ENCODE results near the gene TCF7L2. TPM values are rescaled to one million over a fixed set of nuclear protein-coding genes. Genes with fewer than 3 reads are reported as not detected.

TCF7L2 gene
- polyA plus RNA-seq, 3 donors, result 47.8 to 51.4 (median 49.2) TPM

DNA sequence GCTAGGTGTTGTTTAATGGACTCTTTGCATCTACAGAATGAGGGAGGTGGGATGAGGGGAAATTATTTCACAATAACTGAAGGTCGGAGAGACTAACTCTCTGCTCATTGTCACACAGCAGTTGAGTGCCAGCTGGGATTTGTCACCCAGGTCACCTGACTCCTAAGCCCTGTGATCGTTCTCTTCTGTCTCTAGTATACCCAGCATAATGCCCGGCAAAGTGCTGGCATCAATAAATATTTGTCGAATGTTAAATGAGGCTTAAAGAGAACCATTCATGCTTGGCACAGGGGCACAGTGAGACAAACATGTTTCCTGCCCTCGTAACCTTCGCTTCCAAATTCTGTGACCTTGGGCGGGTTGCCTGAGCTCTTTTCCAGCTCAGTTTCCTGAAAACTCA is 70.8 kb downstream of the TCF7L2 start:
- DNase-seq, result no peak

DNA sequence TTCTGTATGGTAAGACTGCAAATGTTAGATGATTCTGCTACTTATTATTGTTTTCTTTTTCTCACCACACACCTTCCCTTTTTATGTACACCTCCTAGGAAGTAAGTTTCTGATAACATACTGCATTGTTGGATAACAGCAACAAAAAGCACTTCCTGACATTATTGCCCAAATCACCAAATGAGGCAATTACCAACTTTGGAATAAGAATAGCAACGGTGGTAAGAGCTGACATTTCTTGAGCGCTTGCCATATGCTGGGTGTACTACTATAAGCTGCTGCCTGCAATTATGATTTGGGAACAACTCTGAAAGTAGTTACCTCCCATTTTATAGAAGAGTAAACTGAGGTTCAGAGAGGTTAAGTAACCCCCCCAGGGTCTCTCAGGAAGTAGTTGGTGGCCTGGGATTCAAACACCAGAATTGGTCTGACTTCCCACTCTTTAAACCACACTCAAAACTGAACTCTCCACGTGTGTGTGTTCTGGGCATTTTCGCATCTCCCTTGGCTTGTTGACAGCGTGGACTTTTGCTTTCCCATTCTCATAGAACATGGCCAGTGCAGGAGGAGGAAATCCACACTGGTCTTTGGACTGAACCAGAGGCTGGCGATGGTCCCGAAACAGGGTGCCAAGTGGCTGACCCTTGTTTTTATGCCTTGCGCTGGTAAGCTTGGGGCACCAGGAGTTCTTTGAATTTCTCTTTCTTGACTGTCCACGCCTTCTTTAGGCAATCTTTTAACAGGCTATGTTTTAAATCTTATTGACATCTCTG is 71.4 kb downstream of the TCF7L2 start:
- DNase-seq, result no peak

DNA sequence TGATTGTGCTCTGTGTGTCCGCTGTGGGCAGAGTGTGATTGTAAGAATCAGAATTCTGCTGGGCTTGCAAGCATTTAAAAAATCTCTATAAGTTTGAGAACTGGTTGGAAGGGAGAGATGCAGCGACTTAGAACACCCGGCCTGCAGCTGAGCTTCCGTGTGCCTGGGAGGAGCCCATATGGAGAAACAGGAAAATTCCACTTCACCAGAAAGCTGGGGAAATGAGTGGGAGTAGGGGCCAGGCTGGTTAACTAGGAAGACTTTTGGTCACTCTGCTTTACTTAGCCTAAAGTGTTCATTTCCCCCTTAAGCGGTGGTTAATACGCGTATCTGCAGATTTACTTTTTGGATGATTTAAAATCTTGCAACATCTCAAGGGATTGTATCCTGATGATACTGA is 72.2 kb downstream of the TCF7L2 start:
- no peak for DNase-seq

DNA sequence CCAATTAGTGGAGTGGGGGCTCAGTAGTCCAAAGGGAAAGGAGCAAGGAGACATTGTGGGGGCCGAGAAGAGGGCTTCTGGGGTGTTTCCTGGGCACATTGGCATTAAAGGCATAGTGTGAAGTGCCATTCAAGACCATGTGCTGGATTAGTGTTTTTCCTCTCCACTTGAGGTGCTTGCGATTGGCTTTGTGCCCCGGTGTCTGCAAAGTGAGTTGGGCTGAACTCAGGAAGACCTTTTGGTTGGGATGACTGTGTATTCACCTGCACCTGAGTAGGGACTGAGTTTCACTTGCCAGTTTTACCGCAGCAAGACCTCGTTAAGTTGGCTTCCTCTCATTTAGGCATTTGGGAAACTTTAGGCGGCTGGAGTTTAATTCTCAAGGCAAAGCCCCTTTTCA is 73.0 kb downstream of the TCF7L2 start:
- no peak for DNase-seq

DNA sequence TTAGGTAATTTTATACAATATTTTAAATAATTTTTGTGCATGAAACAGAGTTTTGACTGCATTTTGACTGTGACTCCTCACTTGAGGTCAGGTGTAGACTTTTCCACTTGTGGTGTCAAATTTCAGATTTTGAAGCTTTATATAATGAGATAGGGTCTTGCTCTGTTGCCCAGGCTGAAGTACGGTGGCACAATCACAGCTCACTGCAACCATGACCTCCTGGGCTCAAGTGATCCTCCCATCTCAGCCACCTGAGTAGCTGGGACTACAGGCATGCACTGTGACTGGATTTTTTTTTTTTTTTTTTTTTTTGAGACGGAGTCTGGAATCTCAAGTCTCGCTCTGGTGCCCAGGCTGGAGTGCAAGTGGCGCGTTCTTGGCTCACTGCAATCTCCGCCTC is 74.9 kb downstream of the TCF7L2 start:
- no peak for DNase-seq

DNA sequence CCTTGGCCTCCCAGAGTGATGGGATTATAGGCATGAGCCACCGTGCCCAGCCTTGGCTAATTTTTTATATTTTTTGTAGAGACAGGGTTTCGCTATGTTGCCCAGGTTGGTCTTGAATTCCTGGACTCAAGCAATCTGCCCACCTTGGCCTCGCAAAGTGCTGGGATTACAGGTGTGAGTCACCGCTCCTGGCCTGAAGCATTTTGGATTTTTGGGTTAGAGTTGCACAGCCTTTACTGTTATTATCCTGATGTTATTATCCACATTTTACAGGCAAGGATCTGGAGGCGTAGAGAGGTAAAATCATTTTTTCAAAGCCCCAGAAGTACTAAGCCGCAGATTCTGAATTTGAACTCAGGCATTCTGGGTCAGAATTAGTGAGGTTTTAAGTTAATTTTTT is 75.4 kb downstream of the TCF7L2 start:
- DNase-seq, result no peak

DNA sequence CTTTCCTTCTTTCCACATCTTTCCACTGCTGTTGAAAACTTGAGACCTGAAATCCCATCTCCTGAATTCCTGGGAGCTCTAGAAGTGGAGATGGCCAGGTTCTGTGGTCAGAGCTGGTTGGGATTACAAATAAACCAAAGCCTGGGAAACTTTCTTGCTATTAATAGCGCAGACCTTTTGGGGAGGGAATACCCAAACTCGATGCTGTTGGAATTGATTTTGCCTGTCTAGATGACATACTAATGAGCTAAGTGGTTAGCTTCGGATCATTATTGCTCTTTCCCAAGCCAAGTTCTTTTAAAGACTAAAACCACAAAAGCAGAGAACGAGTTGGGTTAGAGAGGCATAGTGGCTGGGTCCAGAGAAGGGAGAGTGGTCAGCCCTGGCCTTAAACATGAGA is 76.6 kb downstream of the TCF7L2 start:
- no peak for DNase-seq

DNA sequence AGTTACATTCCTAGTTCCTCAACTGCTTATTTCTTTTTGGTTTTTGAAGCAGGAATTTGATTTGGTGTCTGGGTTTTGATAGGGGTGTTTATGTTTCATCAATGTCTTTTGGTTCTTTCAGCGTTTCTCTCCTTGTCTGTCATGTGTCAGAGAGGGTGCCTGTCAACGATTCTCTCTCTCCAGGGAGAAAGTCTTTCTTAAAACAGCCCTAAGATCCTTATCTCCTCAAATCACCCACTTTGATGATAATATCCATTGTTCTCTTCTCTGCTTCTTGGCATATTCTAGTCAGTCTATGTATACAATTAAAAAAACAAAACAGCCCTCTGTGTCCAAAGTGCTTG is 77.2 kb downstream of the TCF7L2 start:
- DNase-seq, result no peak

DNA sequence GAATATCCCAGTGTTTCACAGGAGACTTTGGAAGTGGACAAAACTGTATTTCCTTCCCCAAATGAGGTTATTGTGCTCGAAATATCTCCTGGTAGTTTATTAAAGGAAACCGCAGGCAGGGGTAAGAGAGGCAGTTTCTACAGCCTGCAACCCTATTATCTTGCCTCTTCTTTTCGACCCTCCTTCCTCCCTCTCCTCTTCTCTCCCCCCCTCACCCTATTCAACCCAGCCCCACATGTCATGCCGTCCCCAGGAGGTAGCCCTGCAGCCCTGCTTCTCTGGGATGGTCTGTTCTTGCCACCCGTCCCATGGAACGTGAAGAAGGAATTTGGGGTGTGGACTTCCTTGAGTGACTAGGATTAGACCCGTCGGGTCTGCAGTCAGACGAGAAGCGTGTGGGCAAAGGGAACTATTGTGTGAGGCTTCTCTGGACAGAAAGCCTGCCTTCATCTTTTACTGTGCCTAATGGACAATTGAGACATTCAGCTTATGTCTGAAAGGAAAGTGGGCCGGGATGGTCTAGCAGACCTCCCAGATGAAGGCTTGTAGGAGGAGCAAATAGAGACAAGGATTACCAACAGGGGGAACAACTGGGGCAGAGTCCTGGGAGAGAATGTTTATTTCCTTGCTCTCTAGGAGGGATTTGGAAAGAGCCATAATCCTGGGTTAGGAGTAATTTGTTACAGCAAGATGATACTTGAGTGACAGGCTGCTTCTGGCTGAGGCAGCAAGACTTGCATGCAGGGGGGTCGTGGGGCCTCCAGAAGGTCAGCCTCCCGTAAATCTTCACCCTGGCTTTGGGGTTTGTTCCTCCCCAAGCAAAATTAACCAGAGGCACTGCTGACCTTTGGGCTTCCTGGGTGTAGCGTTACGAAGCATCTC is 77.8 kb downstream of the TCF7L2 start:
- DNase-seq, result no peak

DNA sequence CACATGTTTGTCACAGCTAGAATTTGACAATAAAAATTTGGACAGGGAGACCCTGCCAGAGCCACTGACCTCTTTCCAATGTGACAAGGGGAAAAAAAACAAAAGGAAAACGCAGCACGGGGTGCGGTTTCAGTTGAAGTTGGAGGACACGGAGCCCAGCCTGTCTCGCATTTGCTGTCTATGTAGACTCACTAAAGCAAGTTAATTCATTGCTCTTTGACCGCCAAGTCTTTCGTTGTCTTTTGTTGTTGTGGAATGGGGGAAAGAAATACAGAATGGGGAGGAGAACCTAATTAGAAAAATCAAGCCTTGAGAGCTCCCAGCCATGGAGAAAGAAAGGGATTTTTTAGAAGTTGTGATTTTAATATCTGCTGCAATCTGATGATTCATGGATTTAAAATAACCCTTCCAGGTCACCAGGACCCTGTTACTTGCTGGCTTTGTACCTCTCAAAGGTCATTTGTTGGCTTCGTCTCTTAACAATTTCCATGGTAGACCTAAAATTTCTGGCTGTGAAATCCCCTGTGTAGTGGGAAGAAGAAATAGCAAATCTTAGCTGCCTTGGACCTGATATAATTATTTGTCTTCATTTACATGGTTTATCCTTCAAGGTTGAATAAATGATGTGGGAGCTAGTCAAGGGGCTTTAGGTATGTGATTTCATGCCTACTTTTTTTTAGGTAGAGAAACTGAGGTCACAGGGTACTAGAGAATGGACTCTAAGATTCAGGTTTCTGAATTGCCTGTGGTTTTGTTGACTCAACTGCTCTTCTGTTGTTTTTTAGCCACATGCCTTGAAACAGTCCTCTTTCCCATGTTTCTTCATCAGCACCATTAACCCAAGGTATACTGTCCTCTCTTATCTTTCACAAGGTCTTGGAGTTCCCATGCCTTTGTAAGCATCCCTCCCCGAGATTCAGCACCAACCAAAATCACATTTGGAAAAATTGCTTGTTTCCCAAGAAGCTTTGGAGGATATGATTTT is 78.7 kb downstream of the TCF7L2 start:
- DNase-seq, result no peak

DNA sequence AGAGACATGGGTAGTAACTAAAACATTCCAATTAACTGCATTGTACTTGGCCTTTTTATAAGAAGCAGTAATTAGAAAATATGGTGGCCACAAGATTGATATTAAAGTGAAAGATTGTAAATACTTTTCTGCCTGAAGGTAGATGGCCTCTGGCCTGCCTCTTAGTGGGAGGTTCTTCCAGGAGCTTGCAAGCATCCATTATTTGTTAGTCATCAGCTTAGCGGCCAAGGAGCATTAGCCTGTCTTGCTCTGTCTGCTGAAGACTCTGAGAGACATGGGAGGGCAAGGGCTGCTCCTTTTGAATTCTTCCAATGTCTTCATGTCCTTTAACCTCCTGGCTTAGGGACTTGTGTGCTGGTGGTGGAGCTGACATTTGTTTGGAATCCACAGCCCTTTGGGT is 80.4 kb downstream of the TCF7L2 start:
- DNase-seq, result no peak

DNA sequence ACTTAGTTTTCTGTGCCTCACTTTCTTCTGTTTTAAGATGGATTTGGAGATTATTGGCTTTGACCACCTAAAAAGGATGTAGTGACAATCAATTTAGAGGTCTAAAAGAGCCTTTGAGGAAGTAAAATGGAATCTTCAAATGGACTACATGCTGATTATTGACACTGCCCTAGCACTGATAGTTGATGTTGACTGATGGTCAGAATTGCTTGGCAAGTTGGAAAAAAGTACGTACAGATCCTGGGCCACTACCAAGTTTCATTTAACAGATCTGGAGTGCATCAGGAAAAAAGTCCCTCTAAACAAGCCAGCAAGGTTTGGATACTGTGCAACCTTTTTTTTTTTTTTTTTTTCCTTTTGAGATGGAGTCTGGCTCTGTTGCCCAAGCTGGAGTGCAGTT is 81.1 kb downstream of the TCF7L2 start:
- DNase-seq, result no peak

DNA sequence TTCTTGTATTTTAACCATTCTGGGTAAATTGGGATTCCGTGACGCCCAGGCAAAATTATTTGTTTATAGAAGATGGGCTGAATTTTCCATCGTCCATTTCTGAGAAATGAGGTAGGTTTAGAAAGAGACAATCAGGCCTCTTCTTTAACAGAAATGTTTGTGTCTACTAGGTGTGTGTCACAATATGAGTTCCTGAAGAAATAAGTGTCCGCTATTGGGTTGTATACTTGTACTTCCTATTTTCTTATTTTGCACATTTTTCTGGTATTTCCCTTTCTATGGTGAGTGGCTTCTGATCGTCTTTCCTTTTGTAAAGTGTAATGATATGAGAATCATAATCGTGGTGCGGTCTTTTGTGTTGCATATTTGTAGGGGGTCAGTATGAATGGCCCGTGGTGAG is 83.9 kb downstream of the TCF7L2 start:
- no peak for DNase-seq

DNA sequence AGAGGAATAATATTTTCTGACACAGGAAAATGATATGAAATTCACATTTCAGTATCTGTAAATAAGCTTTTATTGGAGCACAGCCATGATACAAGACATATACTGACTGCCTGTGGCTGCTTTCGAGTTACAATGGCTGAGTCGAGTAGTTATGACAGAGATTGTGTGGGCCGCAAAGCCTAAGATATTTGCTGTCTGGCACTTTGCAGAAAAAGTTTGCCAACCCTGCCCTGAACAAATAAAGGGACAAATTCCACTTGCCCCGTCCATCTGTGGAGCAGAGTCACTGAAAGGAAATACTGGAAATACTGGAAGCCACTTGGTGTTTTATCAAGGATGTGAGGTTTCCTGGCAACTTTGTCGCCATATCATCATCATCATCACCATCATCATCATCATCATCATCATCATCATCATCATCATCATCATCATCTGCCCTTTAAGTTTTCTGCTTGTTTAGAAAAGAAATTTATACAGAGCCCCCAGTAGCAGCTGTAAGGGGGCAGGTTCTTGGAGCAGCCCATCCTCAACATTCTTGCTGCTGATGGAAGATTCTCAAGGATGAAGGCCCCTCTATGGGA is 85.8 kb downstream of the TCF7L2 start:
- no peak for DNase-seq

DNA sequence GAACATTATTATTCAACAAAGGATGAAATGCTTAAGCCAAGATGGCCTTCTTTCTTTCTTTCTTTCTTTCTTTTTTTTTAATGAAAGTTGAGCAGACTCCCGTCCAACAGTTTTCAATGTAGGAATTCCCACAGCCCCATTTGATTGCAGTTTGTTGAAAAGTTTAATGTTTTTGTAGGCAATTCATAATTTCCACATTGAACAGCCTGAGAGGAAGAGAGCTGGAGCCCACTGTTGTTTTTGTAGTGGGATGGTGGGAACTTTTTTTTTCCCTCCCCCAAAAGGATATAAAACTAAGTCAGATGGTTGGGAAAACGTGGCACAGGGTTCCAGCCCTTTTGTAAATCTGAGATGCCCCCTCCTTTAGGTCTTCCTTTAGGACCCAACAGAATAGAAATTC is 86.6 kb downstream of the TCF7L2 start:
- no peak for DNase-seq

DNA sequence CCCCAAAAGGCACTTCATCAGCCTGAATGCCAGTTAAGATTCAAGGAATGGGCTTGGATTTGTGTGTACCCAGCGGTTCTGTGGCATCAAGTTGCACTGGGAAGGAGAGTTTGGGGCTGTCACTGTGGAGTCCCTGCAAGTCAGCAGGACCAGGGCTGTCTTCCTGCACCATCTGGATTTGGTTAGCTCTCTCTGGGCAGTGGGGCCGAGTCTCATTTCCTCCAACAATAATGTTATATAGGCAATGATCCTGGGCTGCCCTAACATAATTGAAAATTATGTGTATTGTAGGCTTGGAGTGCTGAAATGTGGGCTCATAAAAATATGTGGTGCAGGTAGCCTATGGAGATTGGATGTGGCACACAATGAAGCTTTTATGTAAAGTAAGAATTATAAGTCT is 87.2 kb downstream of the TCF7L2 start:
- DNase-seq, result no peak

DNA sequence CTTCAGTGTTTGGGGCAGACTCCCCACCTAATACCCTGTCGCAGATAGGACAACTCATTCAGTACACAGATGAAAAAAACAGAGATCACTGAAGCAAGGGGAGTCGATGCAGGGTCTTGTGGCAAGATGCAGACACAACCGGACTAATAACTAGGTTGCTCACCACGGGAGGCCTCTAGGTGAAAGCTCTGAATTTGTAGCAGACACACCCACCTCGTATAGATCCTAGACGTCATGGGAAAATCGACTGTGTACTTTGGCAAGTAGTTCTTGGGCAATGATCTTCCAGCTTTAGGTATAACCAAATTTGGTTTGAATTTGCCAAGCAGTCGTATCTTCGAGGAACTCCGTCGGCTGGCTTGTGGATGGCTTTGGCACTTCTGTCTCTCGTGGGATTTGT is 88.1 kb downstream of the TCF7L2 start:
- DNase-seq, result no peak

DNA sequence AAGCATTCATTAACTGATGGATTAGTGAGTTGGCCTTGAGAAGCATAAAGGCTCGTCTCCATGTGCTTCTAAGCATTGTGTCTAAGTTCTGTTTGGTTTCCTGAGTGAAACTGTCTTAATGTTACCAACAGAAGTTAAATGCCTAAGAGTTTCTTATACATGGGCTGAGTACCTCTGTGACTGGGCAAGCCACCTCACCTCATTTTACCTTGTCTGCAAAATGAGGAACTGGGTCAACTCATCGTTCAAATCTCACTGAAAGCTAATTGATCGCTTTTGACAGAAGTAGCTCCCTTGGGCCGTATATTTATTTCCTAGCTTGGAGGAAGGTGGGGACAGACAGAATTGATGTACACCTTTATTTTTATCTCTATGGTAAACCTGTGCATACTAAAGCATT is 88.9 kb downstream of the TCF7L2 start:
- no peak for DNase-seq

DNA sequence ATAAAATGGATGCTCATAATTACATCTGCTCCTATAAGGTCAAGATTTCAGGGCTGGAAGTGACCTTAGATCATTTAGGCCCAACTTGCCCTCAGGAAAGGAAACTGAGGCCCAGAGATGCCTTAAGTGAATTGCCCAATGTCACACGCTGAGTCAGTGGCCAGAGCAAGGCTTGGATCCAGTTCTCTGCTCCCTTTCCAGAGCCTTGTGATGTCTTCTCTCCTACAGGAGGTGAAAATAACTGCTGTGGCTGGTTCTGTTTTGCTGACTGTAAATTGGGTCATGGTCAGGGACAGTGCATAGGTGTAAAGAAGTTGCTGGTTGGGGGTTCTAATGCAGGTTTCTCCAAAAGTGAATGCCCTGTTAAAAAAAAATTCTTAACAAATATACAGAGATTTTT is 91.3 kb downstream of the TCF7L2 start:
- DNase-seq, result no peak

DNA sequence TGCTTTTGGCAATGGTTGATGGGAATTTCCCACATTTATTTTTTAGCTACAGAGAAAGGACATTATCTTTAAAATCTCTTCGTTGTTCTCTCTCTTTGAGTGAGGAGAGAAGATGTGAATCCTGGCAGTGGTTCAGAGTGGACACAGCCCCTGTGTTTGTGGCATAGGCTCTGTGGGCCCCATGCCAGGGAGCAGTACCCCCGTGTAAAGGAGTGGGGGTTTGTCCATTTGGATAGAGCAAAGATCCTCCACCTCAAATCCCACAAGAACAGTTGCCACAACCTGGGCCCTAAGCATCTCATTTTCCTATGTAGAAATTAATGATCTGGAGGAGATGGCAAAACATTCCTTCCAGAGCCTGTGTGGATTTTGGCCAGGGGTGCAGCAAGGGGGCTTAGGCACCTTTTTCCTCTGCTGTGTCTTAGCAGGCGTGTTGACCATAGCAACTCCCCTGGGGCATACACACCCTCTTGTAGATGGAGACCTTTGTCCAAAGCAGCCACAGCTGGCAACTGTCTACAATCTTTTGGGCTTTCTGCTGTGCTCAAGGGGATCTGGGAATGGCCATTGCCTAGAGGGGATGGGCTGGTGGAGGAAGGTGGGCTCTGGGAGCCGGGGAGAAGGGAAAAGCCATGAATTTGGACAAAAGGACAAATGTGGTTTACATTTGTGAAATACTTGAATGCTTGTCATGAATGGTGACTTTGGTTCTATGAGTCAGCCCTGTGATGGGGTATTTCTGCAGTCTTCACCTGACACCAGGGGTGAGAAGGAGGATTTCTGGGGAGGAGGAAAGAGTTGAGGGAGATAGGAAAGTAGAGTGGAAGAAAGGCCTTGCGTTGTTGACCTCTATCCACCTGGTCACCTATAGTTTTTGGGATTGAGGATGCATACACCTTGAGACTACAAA is 92.0 kb downstream of the TCF7L2 start:
- no peak for DNase-seq

DNA sequence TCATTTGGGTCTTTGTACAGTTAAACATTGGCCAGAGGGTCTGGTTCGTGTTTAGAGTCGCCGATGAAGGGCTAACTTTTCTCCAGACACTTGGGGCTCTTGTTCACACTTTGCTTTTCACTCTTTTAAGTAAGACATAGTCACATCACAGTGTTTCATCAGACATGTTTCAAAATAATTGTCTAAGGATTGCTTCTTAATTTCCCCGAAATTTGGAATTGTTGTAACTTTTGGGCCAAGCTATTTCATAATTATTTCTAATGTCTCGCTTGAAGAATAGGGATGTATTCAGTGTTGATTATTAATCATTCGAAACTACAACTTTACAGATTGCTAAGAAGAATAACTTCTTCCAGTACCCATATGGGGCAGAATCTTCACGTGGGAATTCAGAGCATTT is 92.8 kb downstream of the TCF7L2 start:
- DNase-seq, result no peak

Measured in renal pelvis (tissue), 4 donors.